ENCODE results near the gene POLR1D.
A peak's percentile ranks its signal among the peaks of the same experiment; 100 is the strongest.
"Not testable (repeated sequence)": the region's sequence is repeated elsewhere in the genome, so short reads cannot be mapped to it uniquely, and the experiment has no call there.

Gene POLR1D

DNA sequence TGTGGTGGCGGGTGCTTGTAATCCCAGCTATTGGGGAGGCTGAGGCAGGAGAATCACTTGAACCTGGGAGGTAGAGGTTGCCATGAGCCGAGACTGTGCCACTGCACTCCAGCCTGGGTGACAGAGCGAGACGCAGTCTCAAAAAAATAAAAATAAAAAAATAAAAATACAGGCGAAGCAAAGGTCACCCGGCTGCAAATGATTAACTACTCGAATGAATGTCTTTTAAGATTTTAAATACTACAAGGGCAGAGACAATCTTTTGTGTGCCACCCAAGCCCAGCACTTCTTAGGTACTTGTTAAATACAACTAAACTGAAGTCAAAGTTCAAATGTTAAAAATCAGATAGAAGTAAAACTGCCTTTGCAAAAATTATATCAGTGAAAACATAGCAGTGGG lies 8.1 kb upstream of the POLR1D start:
- no peak for FAIRE-seq
- no peak for DNase-seq (ENCODE audit: insufficient read length, low spot score)

DNA sequence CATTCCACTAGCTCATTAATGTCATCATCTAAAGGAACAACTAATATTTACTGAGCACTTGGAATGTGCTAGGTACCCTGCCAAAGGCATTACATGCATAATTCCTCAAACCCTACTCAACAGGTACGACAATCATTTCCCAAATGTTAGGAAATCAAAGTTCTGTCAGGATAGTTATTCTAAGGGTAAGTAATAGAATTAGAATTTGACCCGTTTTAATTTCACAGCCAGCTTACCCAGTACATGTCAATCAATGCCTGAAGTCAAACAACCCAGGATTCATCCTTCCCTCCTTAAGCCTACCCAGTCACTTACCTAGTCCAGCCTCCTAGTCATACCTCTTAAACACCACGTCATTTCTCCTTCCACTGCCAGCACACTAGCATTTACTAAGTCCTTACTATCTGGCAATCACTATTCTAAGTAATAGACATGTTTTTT lies 3.8 kb upstream of the POLR1D start:
- DNase-seq (ENCODE audit: insufficient read length, low spot score) (no peak), FAIRE-seq (no peak)

DNA sequence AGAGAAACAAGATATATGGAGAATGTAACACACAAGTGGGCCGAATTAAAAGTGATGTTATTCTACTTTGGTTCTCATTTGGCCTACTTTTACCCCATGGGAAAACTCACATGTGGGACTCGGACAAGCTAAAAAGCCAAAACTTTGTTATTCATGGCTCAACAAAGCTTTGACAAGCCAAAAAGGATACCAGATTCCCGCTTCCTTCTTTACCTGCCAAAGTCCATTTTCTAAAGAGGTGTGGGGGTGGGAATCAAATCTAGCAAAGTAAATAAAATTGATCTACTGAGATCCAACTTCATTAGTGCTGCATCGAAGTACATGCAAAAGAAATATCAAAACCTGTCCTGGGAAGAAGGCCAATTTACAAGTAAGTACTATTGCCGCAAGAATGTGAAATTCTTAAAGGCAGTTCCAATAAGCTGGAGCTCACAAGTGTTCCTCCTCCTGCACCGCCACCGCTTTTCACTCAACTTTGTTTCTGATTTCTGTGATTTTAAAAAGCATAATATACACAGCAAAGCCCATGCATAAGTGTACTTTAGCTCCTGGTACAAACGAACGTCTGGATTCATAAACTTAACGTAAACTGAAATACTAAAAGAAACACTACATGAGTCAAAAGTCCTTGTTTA lies 2.5 kb upstream of the POLR1D start:
- FAIRE-seq (no peak), DNase-seq (ENCODE audit: insufficient read length, low spot score) (no peak)

DNA sequence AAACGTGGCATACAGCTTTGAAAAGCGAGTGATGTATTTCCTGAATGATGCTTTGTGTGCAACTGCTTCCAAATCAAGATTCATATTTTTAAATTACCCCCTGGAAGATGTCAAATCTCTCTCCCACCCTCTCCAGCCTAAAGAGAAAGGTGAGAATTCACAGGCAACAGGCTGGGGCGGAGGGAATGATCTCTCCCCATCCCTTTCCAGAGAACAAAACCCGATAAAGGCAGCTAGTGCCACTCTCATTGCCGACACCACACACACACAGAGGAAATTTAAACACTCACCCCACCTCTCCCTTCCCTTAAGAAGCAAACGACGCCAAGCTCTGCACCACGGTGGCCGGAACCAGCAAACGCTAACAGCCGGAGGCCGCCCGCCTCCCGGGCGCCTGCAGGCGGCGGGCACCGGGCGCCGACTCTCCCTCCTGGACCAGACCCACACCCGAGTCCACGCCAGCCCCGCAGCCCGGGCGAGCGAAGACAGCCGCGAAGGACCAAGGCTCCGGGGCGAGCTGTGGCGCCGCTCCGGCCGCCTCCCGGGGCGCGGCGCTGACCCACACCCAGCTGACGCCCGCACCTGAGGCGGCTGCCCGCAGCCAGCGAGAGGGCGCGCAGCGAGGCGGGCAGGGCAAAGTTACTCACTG lies 1.8 kb upstream of the POLR1D start:
- FAIRE-seq: no peak
- peak; percentile 27 for DNase-seq (ENCODE audit: insufficient read length, low spot score)

DNA sequence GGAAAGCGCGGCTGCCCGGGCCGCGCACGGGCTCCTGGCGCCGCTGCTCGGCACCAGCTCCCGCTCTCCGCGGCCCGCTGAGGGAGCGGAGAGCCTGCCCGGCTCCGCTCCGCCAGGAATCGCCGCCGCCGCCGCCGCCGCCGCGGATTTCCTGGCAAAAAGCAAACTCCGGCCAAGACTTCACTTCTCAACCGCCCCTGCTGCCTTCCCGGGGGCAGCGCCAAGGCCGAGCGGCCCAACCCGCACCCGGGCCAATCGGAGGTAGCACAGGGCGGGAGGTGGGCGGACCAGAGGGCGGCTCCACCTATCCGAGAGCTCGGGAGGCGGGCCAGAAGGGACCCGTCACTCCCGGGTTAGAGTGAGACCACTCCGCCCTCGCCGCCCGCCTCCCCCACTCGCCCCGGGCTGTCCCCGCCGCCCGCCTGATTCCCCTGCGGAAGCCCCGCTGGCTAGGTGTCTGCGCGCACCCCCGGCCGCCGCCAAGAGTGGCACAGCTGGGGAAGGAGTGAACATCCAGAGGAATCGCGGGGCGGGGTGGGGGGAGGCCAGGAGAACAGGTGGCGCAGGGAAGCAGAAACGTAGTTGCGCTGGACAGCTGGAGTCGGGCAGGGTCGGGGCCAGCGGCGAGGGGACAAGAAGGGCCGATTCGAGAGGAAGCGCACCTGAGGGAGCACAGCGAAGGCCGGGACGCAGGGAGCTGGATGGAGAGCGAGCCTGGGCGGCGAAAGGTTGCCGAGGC lies 1.1 kb upstream of the POLR1D start, which contains the start of gene LNX2:
Gene LNX2 (minus strand): TSS at position 153 of the 739 bp plus-strand sequence. CDS start 38,826 bp downstream, outside the sequence.
- DNase-seq (ENCODE audit: insufficient read length, low spot score) (peak; percentile 82), FAIRE-seq (peak; percentile 80)

DNA sequence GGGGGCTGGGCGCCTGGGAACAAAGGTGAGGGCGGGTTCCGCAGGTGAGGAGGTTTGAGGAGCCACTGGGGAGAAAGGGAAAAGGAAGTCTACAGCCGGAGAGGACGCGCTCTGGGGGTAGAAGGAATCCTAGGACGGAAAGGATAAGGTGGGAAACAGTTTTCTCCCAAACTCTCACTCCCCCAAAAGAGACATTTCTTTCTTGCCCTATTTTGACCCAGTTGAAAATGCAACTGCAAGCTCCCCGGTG lies 651 bp upstream of the POLR1D start:
- DNase-seq (ENCODE audit: insufficient read length, low spot score): no peak

DNA sequence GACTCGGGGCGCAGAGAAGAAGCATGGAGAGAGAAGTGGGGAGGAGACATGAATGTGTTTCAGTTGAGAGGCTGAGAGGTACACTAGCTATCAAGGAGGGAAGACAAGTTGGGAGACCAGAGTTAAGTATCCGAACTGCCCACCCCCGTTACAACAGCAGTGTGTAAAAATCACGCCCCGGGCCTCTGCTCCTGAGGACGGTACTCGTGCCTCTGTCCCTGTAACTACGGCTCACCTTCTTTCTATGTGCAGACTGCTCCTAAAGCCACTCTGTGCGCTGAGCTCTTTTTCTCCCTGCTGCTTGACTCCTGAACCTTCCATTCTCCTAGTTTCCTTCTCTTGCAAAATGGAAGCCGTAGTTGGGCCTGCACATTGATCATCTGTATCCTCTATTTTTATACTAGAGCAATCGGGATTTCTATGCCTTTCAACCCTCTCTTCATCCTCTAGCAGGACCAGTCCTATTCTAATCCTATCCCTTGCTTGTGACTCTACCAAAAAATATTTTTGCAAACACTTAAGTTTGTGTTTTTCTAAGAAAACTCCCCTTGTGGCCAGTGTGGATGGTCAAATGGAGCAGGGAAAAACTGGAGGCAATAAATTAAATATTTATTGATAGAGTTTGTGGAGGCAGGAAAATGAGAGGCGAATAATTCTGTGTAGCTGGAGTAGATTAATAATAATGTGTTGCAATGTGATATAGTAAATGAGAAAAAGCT lies 569 bp downstream of the POLR1D start:
- peak; percentile 72 for FAIRE-seq
- peak; percentile 12 for DNase-seq (ENCODE audit: insufficient read length, low spot score)

More for the DNA sequence above, 651 bp upstream of the POLR1D start:
- no peak for FAIRE-seq

DNA sequence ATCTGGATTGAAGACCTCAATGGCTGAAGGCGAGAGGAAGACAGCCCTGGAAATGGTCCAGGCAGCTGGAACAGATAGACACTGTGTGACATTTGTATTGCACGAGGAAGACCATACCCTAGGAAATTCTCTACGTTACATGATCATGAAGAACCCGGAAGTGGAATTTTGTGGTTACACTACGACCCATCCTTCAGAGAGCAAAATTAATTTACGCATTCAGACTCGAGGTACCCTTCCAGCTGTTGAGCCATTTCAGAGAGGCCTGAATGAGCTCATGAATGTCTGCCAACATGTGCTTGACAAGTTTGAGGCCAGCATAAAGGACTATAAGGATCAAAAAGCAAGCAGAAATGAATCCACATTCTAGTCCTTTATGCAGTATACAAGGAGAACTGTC lies 1.2 kb downstream of the POLR1D start:
- FAIRE-seq (no peak), DNase-seq (ENCODE audit: insufficient read length, low spot score) (no peak)

DNA sequence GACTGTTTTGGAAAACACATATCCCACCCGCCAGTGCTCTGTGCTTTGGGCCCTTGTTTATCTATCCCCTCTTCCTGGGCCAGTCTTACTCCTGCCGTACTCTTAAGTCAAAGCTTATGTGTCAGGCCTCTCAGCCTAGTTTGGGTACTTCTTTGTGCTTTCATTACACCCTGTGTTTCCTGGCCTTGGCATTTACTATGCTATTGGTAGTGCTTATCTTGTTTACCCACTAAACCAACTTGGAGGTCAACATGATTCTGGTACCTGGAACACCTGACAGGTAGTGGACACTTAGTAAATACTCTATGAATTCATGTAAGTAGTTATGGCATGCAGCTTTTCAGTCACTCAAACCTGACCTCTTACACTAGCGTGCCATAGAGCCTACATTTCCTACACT lies 2.4 kb downstream of the POLR1D start:
- FAIRE-seq (no peak), DNase-seq (ENCODE audit: insufficient read length, low spot score) (no peak)

DNA sequence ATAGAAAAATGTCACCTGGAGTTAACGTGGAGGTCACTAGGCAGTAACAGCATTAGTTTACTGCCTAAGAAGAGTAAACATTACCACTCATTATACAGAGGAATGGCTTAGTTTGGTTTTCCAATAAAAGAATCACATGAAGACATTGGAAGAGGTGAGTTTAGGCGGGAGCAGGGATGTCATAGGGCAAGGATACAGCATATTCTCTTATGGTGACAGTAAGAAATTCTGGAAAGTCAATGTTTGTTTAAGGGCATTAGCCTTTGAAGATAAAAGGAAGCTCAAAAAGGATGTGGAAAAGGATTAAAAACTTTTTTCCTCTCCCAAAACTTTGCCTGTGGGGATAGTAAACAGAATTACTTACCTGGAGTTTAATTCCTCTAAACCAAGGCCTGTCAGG lies 4.1 kb downstream of the POLR1D start:
- no peak for FAIRE-seq

DNA sequence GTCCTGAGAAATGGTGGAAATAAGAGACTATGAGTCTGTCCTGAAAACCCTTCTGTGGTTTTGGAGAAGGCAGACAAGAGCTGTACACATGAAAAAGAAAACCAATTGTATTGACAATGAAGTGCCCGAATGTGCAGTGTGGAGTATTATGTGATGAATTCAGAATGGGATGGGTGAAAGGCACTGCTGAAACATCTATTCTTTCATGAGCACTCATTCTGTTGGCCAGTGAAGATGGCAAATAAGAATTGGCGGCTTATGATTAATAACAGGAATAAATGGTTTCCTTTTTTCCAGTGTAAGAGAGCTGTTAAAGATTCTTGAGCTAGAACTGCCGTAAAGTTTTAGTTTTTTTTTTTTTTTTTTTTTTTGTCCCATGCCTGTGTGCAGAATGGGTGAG lies 5.7 kb downstream of the POLR1D start:
- FAIRE-seq: peak; percentile 35
- DNase-seq (ENCODE audit: insufficient read length, low spot score): no peak

More for the DNA sequence above, 4.1 kb downstream of the POLR1D start:
- DNase-seq (ENCODE audit: insufficient read length, low spot score): no peak

DNA sequence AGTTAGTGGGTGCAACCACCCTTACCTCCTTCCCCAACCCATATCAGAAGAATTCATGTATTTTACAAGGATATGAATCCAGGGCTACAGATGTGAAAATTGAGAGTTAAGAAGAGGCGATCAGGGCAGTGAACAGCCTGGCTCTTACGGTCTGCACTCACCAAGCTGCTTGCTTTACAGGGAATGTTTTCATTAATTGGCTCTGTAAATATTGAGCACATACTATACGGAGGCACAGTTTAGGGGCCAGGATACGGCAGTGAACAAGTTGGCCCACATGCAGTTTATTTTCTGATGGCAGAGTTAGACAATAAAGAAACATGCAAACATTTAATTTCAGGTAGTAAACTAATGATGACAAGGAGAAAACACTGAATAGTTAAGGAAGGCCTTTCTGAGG lies 6.4 kb downstream of the POLR1D start:
- FAIRE-seq (no peak), DNase-seq (ENCODE audit: insufficient read length, low spot score) (no peak)

DNA sequence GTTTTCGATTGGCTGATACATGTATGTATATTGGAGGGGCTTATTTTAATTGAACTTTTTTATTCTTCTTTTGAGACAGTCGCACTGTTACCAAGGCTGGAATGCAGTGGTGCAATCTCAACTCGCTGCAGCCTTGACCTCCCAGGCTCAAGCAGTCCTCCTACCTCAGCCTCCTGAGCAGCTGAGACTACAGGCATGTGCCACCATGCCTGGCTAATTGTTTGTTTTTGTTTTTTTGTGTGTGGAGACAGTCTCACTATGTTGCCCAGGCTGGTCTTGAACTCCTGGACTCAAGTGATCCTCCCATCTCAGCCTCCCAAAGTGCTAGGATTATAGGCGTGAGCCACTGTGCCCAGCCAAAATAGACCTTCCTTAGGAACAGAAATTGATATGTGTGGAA lies 7.1 kb downstream of the POLR1D start:
- FAIRE-seq; DNase-seq (ENCODE audit: insufficient read length, low spot score): not testable (repeated sequence)

DNA sequence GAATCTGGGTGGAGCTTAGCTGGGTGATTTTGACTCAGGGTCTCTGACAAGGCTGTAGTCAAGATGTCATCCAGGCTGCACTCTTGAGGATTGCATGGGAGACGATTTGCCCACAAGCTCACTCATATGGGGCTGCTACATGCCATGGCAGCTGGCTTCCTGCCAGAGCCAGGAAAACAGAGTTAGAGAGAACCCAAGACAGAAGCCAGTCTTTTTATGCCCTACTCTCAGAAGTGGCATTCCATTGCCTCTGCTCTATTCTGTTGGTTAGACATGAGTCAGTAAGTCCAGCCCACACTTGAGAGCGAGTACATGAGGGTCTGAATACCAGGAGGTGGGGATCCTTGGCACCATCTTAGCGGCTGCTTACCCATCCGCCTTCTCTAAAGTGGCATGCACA lies 9.5 kb downstream of the POLR1D start:
- no peak for FAIRE-seq
- no peak for DNase-seq (ENCODE audit: insufficient read length, low spot score)

DNA sequence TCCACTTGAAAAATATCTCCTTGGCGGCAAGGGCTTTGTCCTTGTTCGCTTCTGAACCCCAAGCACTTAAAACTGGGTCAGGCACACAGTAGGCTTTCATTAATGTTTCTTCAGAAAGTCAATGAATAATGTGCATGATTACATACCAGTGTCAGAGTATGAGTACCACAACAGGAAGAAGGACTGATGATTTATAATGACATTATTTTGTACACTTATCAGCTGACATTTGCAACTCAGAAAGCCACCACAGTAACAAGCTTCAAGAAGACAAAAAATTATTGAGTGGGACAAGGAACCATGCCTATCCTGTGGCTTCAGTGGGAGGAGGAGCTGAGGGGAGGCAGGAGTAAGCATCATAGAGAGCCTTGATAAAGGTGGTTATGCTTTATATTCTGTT lies 10.0 kb downstream of the POLR1D start:
- no peak for DNase-seq (ENCODE audit: insufficient read length, low spot score)
- FAIRE-seq: no peak

DNA sequence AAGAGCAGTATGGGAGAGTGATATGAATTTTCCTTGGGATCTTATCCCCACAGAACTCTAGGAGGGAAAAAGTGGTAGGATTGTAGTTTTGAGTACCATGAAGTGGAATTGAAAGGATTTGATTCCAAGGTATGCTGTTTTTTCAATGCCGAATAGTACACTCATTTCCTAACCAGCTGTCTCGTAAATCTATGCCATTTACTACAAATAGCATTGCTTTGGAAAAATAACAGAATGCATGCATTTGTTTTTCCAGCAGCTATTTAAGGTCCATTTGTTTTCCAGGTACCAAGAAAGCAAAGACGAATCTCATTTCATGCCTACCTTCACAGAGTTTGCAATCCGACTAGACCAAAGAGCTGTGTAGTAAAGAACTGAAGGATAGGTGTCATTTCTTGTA lies 10.5 kb downstream of the POLR1D start:
- FAIRE-seq: no peak

DNA sequence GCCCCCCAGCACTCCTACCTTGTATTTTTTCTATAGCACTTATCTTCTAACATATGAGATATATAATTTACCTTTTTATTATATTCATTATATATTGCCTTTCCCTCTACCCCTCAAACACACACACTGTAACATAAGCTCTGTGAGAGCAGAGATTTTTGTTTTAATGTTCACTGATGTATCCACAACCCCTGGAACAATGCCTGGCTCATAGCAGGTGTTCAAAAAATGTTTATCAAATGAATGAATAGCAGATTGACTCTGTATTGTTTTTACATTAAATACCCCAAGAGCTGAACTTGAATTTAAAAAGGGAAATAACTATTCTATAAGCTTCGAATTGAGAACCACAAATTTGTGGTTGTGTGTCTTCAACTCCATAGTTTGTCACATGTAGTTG lies 11.0 kb downstream of the POLR1D start:
- no peak for DNase-seq (ENCODE audit: insufficient read length, low spot score)
- FAIRE-seq: no peak

More for the DNA sequence above, 10.5 kb downstream of the POLR1D start:
- DNase-seq (ENCODE audit: insufficient read length, low spot score): no peak

DNA sequence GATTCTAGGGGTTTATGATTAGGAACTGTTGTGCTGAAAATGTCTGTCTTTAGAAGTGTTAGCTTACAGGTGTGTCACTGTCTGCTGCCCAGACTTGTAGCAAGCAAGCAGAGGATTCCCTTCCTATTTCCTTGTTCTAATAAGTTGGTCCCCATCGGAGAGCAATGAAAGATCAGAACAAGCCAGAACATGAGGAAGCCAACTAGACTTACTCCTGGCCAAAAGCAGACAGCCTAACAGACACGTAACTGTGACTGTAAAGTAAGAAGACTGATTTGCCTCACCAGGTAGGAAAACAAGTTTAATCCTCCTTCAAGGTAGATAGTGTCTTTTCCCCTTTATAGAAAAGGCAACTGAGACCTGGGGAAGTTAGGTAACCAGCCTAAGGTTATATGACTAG lies 12.5 kb downstream of the POLR1D start:
- DNase-seq (ENCODE audit: insufficient read length, low spot score) (no peak), FAIRE-seq (no peak)

DNA sequence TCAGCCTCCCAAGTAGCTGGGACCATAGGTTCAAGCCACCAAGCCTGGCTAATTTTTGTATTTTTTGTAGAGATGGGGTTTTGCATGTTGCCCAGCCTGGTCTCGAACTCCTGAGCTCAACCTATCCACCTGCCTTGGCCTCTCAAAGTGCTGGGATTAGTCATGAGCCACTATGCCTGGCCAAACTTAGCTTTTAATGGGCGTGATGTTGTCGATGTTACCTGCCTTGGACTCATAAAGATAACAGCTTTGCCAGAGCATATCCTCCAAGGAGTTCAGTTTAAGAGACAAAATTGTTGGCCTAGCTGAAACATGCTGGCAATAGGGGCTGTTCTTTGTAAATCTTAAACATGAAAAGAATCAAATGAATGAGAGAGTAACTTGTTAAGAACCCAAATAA lies 13.1 kb downstream of the POLR1D start:
- no peak for FAIRE-seq
- no peak for DNase-seq (ENCODE audit: insufficient read length, low spot score)

DNA sequence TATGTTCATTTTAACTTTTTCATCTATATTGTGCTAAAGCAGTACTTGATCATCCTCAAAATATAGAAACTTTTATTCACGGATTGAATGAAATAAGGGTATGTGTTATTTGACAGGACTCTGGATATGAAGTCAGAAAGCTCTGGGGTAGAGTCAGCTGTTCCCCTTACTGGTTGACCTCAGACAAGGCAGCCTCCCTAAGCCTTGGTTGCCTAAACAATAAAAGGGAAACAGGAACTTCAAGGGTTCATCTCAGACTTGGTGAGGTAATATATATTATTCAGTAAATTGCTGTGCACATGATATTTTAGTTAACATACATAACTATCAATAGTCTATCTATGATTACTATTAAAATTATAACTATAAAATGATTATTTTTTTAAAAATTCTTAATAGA lies 13.6 kb downstream of the POLR1D start:
- FAIRE-seq (no peak), DNase-seq (ENCODE audit: insufficient read length, low spot score) (no peak)

DNA sequence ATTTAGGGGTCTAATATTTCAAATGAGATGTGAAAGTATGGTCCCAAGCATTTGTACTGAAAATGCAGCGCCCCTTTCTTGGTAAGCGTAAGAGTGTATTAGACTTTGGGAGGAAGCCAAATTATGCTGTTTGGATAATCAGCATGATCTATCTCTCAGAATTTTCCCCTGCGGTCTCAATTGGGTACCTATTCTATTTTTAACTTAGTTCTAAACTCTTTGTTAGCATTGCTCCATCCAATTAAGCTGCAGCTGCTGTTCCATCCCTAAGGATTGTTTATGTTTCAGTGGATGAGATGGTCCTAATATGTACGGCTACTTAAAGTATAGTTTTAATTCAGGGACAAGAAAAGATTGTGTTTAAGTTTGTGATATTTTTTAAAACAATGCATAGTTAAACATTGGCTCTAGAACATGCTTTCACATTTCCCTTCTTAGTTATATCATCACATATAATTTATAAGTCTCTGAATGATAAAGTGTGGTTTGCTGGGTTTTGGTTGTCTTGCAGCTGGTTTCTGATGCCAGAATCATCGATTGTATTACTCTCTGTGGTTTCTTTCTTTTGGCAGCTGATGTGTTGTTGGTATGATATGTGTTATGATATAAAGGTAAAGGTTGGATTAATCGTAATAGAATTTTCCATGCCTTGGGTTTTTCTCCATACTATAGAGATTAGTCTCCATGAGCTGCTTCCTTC lies 15.0 kb downstream of the POLR1D start:
- no peak for DNase-seq (ENCODE audit: insufficient read length, low spot score)
- no peak for FAIRE-seq

All from GM19239 (cell line).